Peyer's patch (tissue), 4 donors: ENCODE data around the gene UTY. TPM values are rescaled to one million over a fixed set of nuclear protein-coding genes. Genes with fewer than 3 reads are reported as not detected.
"Not testable (repeated sequence)": the region's sequence is repeated elsewhere in the genome, so short reads cannot be mapped to it uniquely, and the experiment has no call there.

Experiments used
- DNase-seq, 3 donors: peaks; one replicate each; pipeline ENCODE4 v3.0.0-alpha.2; 2017 to 2019
- H3K27ac ChIP-seq, 4 donors: fragments of 200-600 bp; sonication (generic); one replicate each; pipeline ENCODE4 v1.5.1; 2016 to 2019
- H3K27me3 ChIP-seq, 2 donors: fragments of 200-600 bp; sonication (generic); one replicate each; pipeline ENCODE4 v1.5.1; 2019
- H3K36me3 ChIP-seq, 3 donors: fragments of 200-600 bp; sonication (generic); one replicate each; pipeline ENCODE4 v1.5.1; 2016 to 2019
- H3K4me1 ChIP-seq, 4 donors: fragments of 200-600 bp; sonication (generic); one replicate each; pipeline ENCODE4 v1.5.1; 2016 to 2019
- H3K4me3 ChIP-seq, 4 donors: fragments of 200-600 bp; sonication (generic); 1 replicate in 3 of 4; 2 replicates in 1 of 4; pipeline ENCODE4 v1.5.1; 2016 to 2019; ENCODE audit warnings: mild to moderate bottlenecking in 1 of 4
- H3K9me3 ChIP-seq, 4 donors: fragments of 200-600 bp; sonication (generic); one replicate each; pipeline ENCODE4 v1.5.1; 2016 to 2019; ENCODE audit warnings: mild to moderate bottlenecking in 1 of 4
- CTCF ChIP-seq, 6 experiments: fragments of 450-650 bp in 4 of 6; fragments of 200-600 bp in 2 of 6; sonication (generic) in 1 of 6; IDR thresholded peaks; one replicate each; pipeline ENCODE4 v1.5.1; 2017 to 2019; ENCODE audit warnings: antibody characterized with exemption in 6 of 6, mild to moderate bottlenecking in 3 of 6, moderate library complexity in 1 of 6
- POLR2A ChIP-seq, 2 donors: fragments of 450-650 bp; IDR thresholded peaks; one replicate each; pipeline ENCODE4 v1.5.1; 2017; ENCODE audit warnings: antibody characterized with exemption in 2 of 2, mild to moderate bottlenecking in 2 of 2, moderate library complexity in 2 of 2
- total RNA-seq, 4 donors: library from RNA; depleted of rRNA; stranded (reverse); fragments of >200 nt; gene quantifications; one replicate each; pipeline ENCODE4 v1.1.0, GENCODE V29; 2016

Gene UTY
- total RNA-seq, 4 donors from 2014 or later = 0.13 to 49.9 (median 46.3) TPM; not detected in 1

GRCh38 chrY:13299411-13299810, 180.4 kb downstream of the UTY start:
- H3K27ac ChIP-seq = no peak overlapping the region
- H3K9me3 ChIP-seq = no peaks in the 10 kb centered on the region
- TF ChIP-seq POLR2A (IDR thresholded peaks at IDR 0.05) (no peak), CTCF (IDR thresholded peaks at IDR 0.05) (no peak)
- H3K36me3 ChIP-seq = peaks cover 0 to 26% (median 0%) of the 10 kb centered on the region in 3 donors
- no peak for DNase-seq
- H3K27me3 ChIP-seq = no peaks in the 10 kb centered on the region
- no peaks in the 10 kb centered on the region for H3K4me1 ChIP-seq
- H3K4me3 ChIP-seq = no peak overlapping the region

- Histone ChIP-seq H3K27me3 (no peaks in the 10 kb centered on the region), H3K9me3 (no peaks in the 10 kb centered on the region), H3K4me3 (no peak overlapping the region), H3K4me1 (no peaks in the 10 kb centered on the region), H3K36me3 (peaks cover 0 to 31% (median 0%) of the 10 kb centered on the region in 3 donors), H3K27ac (no peak overlapping the region)
- no peak for DNase-seq
- TF ChIP-seq CTCF (IDR thresholded peaks at IDR 0.05) = no peak
- no peak for TF ChIP-seq POLR2A (IDR thresholded peaks at IDR 0.05)
These were observed 183.5 kb downstream of the UTY start for GRCh38 chrY:13296176-13296890.

GRCh38 chrY:13295026-13295425, 184.8 kb downstream of the UTY start:
- H3K36me3 ChIP-seq = peaks cover 0 to 36% (median 0%) of the 10 kb centered on the region in 3 donors
- no peak for DNase-seq
- no peaks in the 10 kb centered on the region for H3K9me3 ChIP-seq

GRCh38 chrY:13291199-13291598, 188.6 kb downstream of the UTY start:
- Histone ChIP-seq H3K4me1 (no peaks in the 10 kb centered on the region), H3K27ac (no peak overlapping the region), H3K4me3 (no peak overlapping the region), H3K27me3 (no peaks in the 10 kb centered on the region), H3K36me3 (peaks cover 0 to 49% (median 0%) of the 10 kb centered on the region in 3 donors), H3K9me3 (no peaks in the 10 kb centered on the region)
- no peak for DNase-seq
- TF ChIP-seq POLR2A (IDR thresholded peaks at IDR 0.05) (no peak), CTCF (IDR thresholded peaks at IDR 0.05) (no peak)

More at GRCh38 chrY:13295026-13295425, 184.8 kb downstream of the UTY start:
- no peaks in the 10 kb centered on the region for H3K4me1 ChIP-seq
- H3K27me3 ChIP-seq = no peaks in the 10 kb centered on the region
- no peak overlapping the region for H3K27ac ChIP-seq
- no peak overlapping the region for H3K4me3 ChIP-seq
- TF ChIP-seq CTCF (IDR thresholded peaks at IDR 0.05) (no peak), POLR2A (IDR thresholded peaks at IDR 0.05) (no peak)

GRCh38 chrY:13282151-13283054, 197.4 kb downstream of the UTY start:
- H3K27me3 ChIP-seq, DNase-seq, H3K4me3 ChIP-seq, H3K27ac ChIP-seq, H3K4me1 ChIP-seq, H3K9me3 ChIP-seq: not testable (repeated sequence)
- peaks cover 0 to 29% (median 0%) of the 10 kb centered on the region in 3 donors for H3K36me3 ChIP-seq

GRCh38 chrY:13279561-13279960, 200.3 kb downstream of the UTY start:
- peaks cover 0 to 14% (median 0%) of the 10 kb centered on the region in 3 donors for H3K36me3 ChIP-seq
- H3K4me1 ChIP-seq = no peaks in the 10 kb centered on the region
- H3K9me3 ChIP-seq = no peaks in the 10 kb centered on the region
- no peak for TF ChIP-seq POLR2A (IDR thresholded peaks at IDR 0.05)
- no peak for DNase-seq
- no peaks in the 10 kb centered on the region for H3K27me3 ChIP-seq
- no peak overlapping the region for H3K4me3 ChIP-seq
- H3K27ac ChIP-seq = no peak overlapping the region
